Stimulated activated CD8-positive, alpha-beta memory T cell treated with anti-CD3 and anti-CD28 coated beads, Interleukin-4, amount 100 ng/mL, for 24 hours (primary cell): Measurements from ENCODE around the gene ZNF512B.
"Not testable (repeated sequence)": the region's sequence is repeated elsewhere in the genome, so short reads cannot be mapped to it uniquely, and the experiment has no call there.

Source experiments
- DNase-seq: peaks from one replicate; pipeline ENCODE4 v3.0.0-alpha.2; 2020; ENCODE audit warnings: low read depth

The ZNF512B gene

GRCh38 chr20:63977739-63978276 is 8.1 kb upstream of the ZNF512B start:
- no peak for DNase-seq

- DNase-seq: no peak
Measured at GRCh38 chr20:63976980-63977738, 7.4 kb upstream of the ZNF512B start.

GRCh38 chr20:63976511-63976910 is 6.8 kb upstream of the ZNF512B start:
- not testable (repeated sequence) for DNase-seq

GRCh38 chr20:63974402-63975200 is 4.9 kb upstream of the ZNF512B start:
- no peak for DNase-seq

GRCh38 chr20:63973636-63974401 is 4.1 kb upstream of the ZNF512B start:
- peak; percentile 68 for DNase-seq

- DNase-seq: no peak
Measured at GRCh38 chr20:63973160-63973479, 3.4 kb upstream of the ZNF512B start.

- DNase-seq: no peak
Measured at GRCh38 chr20:63972312-63973159, 2.8 kb upstream of the ZNF512B start.

- not testable (repeated sequence) for DNase-seq
Measured at GRCh38 chr20:63971960-63972311, 2.2 kb upstream of the ZNF512B start.

- no peak for DNase-seq
Measured at GRCh38 chr20:63970714-63971431, 1.1 kb upstream of the ZNF512B start.

- DNase-seq: no peak
Measured at GRCh38 chr20:63968928-63969760, 586 bp downstream of the ZNF512B start.

- DNase-seq: no peak
Measured at GRCh38 chr20:63968136-63968927, 1.4 kb downstream of the ZNF512B start.

- DNase-seq: no peak
Measured at GRCh38 chr20:63967330-63968135, 2.2 kb downstream of the ZNF512B start.

- no peak for DNase-seq
Measured at GRCh38 chr20:63966944-63967322, 2.8 kb downstream of the ZNF512B start.

- DNase-seq: no peak
Measured at GRCh38 chr20:63966172-63966943, 3.4 kb downstream of the ZNF512B start.

- DNase-seq: no peak
Measured at GRCh38 chr20:63964412-63964811, 5.3 kb downstream of the ZNF512B start.

- DNase-seq: no peak
Measured at GRCh38 chr20:63963784-63964301, 5.9 kb downstream of the ZNF512B start.

GRCh38 chr20:63963348-63963741 is 6.4 kb downstream of the ZNF512B start:
- no peak for DNase-seq
